Adipocyte (in vitro differentiated cells): Measurements from ENCODE around the gene NAALAD2.
"Not testable (repeated sequence)": the region's sequence is repeated elsewhere in the genome, so short reads cannot be mapped to it uniquely, and the experiment has no call there.

ENCODE experiments used
- DNase-seq: peaks from one replicate; pipeline ENCODE4 v3.0.0-alpha.2; 2015; ENCODE audit warnings: low read depth
- H3K27me3 ChIP-seq: replicated peaks from 2 replicates; pipeline ENCODE4 v1.7.0; 2013; ENCODE audit warnings: mild to moderate bottlenecking, low read length, moderate library complexity; ENCODE audit not compliant: control insufficient read depth, insufficient read depth
- H3K36me3 ChIP-seq: 2 replicates; pipeline ENCODE4 v1.7.0; 2013; ENCODE audit warnings: low read length, mild to moderate bottlenecking, moderate library complexity; ENCODE audit not compliant: control insufficient read depth, insufficient read depth, severe bottlenecking
- H3K4me1 ChIP-seq: 2 replicates; pipeline ENCODE4 v1.7.0; 2013; ENCODE audit warnings: mild to moderate bottlenecking, low read length, moderate library complexity; ENCODE audit not compliant: control insufficient read depth, insufficient read depth
- H3K4me3 ChIP-seq: 2 replicates; pipeline ENCODE4 v1.7.0; 2013; ENCODE audit warnings: mild to moderate bottlenecking, low read length, moderate library complexity
- H3K9ac ChIP-seq: 2 replicates; pipeline ENCODE4 v1.7.0; 2013; ENCODE audit warnings: mild to moderate bottlenecking, low read length, moderate library complexity
- H3K9me3 ChIP-seq: 2 replicates; pipeline ENCODE4 v1.7.0; 2013; ENCODE audit warnings: mild to moderate bottlenecking, low read length, moderate library complexity; ENCODE audit not compliant: control insufficient read depth

NAALAD2 gene

GRCh38 chr11:90221803-90222458 lies 87.5 kb downstream of the NAALAD2 start:
- no peaks in the 10 kb centered on the region for H3K9me3 ChIP-seq
- no peak for DNase-seq
- H3K4me3 ChIP-seq: peak overlapping the region; percentile 93

DNA sequence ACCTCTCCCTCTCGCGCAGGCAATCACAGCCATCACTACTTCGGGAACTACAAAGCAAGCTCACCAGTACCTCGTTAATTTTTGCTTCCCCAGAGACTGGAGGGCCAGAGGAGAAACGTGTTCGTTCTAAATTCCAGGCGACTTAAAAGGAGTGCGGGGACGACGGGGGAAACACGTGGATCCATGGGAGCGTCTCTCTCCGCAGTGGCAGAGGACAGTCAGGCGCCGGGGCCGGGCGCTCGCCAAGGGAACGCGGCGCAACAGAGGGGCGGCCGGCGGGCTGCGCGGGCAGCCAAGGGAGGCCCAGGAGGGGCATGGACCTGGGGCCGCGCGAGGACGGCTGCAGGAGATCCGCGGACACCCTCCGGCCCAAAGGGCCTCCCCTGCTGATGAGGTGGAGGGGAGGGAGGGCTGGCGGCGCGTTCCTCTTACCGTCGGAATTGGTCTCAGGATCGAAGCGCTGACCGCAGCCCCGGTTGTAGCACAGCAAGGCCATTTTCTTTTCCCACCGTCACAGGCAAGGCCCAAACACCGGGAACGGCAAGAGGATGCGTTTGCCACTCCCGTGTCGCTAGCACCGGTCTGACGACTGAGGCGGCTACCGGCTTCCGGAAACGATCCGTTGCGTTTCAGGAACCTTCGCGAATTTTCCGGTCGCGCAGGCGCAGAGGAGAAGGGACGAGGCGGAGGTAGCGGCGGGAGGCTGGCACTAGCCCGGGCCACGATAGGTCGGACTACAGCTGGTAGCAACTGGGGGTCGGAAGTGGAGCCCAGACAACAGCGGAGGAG lies 88.2 kb downstream of the NAALAD2 start, which contains the start of gene CHORDC1:
Gene CHORDC1, minus strand, starts transcription at position 591 of the 789 bp plus-strand sequence. Its CDS starts 95 bp downstream, at position 496.
- peak; percentile 95 for DNase-seq
- no peaks in the 10 kb centered on the region for H3K36me3 ChIP-seq
- peak within 1 kb of the TSS; percentile 94 for H3K9ac ChIP-seq
- H3K4me3 ChIP-seq: peak within 1 kb of the TSS; percentile 93
- H3K4me1 ChIP-seq: peaks cover 35% of the 10 kb centered on the region
- no peaks in the 10 kb centered on the region for H3K27me3 ChIP-seq
- H3K9me3 ChIP-seq: no peaks in the 10 kb centered on the region

More at GRCh38 chr11:90221803-90222458, 87.5 kb downstream of the NAALAD2 start:
- Histone ChIP-seq H3K36me3 (no peaks in the 10 kb centered on the region), H3K4me1 (peaks cover 35% of the 10 kb centered on the region), H3K9ac (peak overlapping the region; percentile 94), H3K27me3 (no peaks in the 10 kb centered on the region)

GRCh38 chr11:90223248-90223585 lies 88.8 kb downstream of the NAALAD2 start:
- Histone ChIP-seq H3K36me3 (no peaks in the 10 kb centered on the region), H3K4me1 (peaks cover 32% of the 10 kb centered on the region), H3K9ac (peak overlapping the region; percentile 94), H3K27me3 (no peaks in the 10 kb centered on the region), H3K9me3 (no peaks in the 10 kb centered on the region), H3K4me3 (peak overlapping the region; percentile 93)
- DNase-seq: no peak

DNA sequence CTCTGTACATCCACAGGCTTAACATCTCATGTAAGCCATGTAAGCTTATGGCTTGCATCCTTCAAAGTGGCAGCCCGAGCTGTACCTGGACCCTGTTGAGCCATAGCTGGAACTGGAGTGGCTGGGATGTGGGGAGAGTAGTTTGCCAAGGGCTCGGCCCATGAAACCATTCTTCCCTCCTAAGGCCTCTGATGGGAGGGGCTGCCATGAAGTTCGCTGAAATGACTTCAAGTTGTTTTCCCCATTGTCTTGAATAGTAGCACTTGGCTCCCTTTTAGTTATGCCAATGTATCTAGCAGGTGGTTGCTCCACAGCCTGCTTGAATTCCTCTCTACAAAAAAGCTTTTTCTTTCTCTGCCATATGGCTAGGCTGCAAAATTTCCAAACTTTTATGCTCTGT lies 93.6 kb downstream of the NAALAD2 start:
- Histone ChIP-seq H3K4me3 (no peak overlapping the region), H3K27me3 (no peaks in the 10 kb centered on the region), H3K4me1 (peaks cover 5% of the 10 kb centered on the region), H3K36me3 (no peaks in the 10 kb centered on the region), H3K9me3 (no peaks in the 10 kb centered on the region), H3K9ac (no peak overlapping the region)
- DNase-seq: no peak

- Histone ChIP-seq H3K4me1 (no peaks in the 10 kb centered on the region), H3K4me3 (no peak overlapping the region), H3K9ac (no peak overlapping the region), H3K9me3 (no peaks in the 10 kb centered on the region), H3K27me3 (no peaks in the 10 kb centered on the region), H3K36me3 (no peaks in the 10 kb centered on the region)
- DNase-seq: no peak
Observed at GRCh38 chr11:90229791-90230190, 95.3 kb downstream of the NAALAD2 start.

DNA sequence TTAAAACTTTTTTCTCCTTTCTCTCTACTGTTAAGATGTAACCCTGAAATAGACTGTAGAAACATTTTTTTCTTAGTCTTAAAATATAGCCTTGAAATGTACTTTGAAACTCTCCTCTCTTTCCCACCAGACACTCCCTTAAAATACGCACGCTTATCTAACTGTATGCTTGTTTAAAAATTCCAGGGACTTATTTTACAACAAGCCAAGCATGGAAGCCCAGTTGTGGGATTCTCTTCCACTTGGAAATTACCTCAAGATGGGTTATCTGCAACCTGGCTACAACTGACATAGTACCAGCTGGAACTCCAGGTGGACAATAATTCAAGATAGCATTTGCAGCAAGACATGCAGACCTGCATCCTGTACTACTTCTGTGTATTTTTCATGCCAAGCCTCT lies 100.5 kb downstream of the NAALAD2 start:
- H3K4me1 ChIP-seq: peaks cover 6% of the 10 kb centered on the region
- peak; percentile 2 for DNase-seq
- H3K4me3 ChIP-seq: no peak overlapping the region
- H3K36me3 ChIP-seq: no peaks in the 10 kb centered on the region
- H3K9me3 ChIP-seq: no peaks in the 10 kb centered on the region
- H3K27me3 ChIP-seq: no peaks in the 10 kb centered on the region
- H3K9ac ChIP-seq: no peak overlapping the region

DNA sequence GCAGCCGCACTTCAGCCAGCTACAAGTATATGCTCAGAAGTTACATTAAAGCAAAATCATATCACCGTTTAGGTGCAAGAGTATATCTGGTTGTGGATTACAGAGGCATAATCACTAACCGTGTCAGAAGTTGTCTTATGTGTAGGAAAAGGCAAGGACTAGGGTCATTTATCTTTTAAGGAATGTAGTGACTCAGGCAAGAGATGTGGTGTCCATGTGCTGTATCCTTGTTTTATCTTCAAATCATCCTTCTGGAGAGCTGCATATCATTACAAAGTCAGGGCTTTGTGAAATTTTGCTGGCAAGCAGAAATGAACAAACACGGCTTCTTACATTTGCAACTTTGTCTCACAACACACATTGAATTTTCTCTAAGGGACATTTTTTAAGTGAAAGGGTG lies 101.1 kb downstream of the NAALAD2 start:
- Histone ChIP-seq H3K27me3 (no peaks in the 10 kb centered on the region), H3K9ac (no peak overlapping the region), H3K9me3 (no peaks in the 10 kb centered on the region), H3K36me3 (no peaks in the 10 kb centered on the region), H3K4me1 (peaks cover 6% of the 10 kb centered on the region), H3K4me3 (no peak overlapping the region)
- DNase-seq: no peak

DNA sequence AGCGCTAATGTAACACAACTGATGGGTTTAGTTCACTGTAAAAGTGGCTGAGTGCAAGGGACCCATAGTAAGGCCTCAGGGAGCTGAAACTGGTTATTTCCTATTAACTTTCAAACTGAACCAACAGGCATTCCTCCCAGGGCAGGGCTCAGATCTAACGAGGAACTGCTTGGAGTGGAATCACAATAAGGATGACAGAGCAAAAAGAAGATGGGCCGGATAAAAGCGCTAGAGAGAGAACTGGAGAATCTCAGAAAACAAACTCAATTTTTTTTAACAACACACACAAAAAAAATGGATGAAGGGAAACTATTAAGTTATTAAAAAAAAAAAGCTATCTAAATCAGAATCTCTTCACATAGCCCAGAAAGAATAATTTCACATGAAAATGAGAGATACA lies 102.5 kb downstream of the NAALAD2 start:
- Histone ChIP-seq H3K4me1 (peaks cover 6% of the 10 kb centered on the region), H3K9me3 (no peaks in the 10 kb centered on the region), H3K36me3 (no peaks in the 10 kb centered on the region), H3K9ac (no peak overlapping the region), H3K27me3 (no peaks in the 10 kb centered on the region), H3K4me3 (no peak overlapping the region)
- no peak for DNase-seq

GRCh38 chr11:90239967-90240636 lies 105.6 kb downstream of the NAALAD2 start:
- H3K9me3 ChIP-seq, H3K4me1 ChIP-seq, H3K36me3 ChIP-seq, H3K9ac ChIP-seq, H3K4me3 ChIP-seq, DNase-seq, H3K27me3 ChIP-seq: not testable (repeated sequence)

GRCh38 chr11:90241414-90241813 lies 107.0 kb downstream of the NAALAD2 start:
- H3K9ac ChIP-seq: no peak overlapping the region
- H3K36me3 ChIP-seq: no peaks in the 10 kb centered on the region
- no peaks in the 10 kb centered on the region for H3K27me3 ChIP-seq
- no peak overlapping the region for H3K4me3 ChIP-seq
- DNase-seq: no peak
- H3K9me3 ChIP-seq: no peaks in the 10 kb centered on the region
- H3K4me1 ChIP-seq: no peaks in the 10 kb centered on the region
